H7 (cell line): ENCODE measurements around the gene DGKI. TPM values are rescaled to one million over a fixed set of nuclear protein-coding genes. Genes with fewer than 3 reads are reported as not detected.
A peak's percentile ranks its signal among the peaks of the same experiment; 100 is the strongest.

Source experiments
- DNase-seq: peaks from one replicate; pipeline ENCODE4 v3.0.0; 2012
- H3K27me3 ChIP-seq: 2 replicates; pipeline ENCODE4 v1.6.0; 2011; ENCODE audit warnings: mild to moderate bottlenecking, low read length; ENCODE audit not compliant: control insufficient read depth, insufficient read depth
- H3K36me3 ChIP-seq: replicated peaks from 2 replicates; pipeline ENCODE4 v1.5.1; 2011; ENCODE audit warnings: low read length; ENCODE audit not compliant: control insufficient read depth, insufficient read depth
- H3K4me3 ChIP-seq: 2 replicates; pipeline ENCODE4 v1.5.1; 2011; ENCODE audit warnings: low read depth, mild to moderate bottlenecking, control low read depth, low read length, moderate library complexity; ENCODE audit not compliant: insufficient read depth
- total RNA-seq: library from RNA; depleted of rRNA; stranded (reverse); fragments of >200 nt; shearing (Covaris generic); gene quantifications from 2 replicates; pipeline ENCODE4 v1.2.3, GENCODE V29; 2014

Gene DGKI
- total RNA-seq, 1 experiment from 2014 or later: 0.14 TPM

- Histone ChIP-seq H3K27me3 (no peaks in the 10 kb centered on the region), H3K36me3 (no peaks in the 10 kb centered on the region)
These were observed 172.7 kb downstream of the DGKI start for GRCh38 chr7:137674048-137674447.

DNA sequence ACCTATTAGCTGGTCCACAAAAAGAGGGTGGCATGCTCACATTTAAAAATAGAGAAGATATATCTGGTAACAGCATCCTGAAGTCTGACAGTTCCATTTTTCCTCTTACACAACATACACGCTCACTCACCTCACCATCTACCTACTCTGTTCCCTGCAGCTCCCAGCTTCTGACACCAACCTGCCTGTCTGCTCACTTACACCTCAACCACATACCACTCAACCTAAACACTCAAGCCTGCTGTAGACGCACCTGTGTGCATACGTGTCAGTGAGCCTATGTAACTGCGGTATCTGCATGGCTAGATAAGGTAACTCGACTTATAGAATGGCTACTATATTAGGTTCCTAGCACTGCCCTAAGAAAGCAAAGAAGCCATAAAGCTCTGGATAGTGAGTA, 174.9 kb downstream of the DGKI start:
- H3K4me3 ChIP-seq: no peak overlapping the region
- no peaks in the 10 kb centered on the region for H3K36me3 ChIP-seq
- H3K27me3 ChIP-seq: no peaks in the 10 kb centered on the region
- DNase-seq: no peak

More at GRCh38 chr7:137674048-137674447, 172.7 kb downstream of the DGKI start:
- DNase-seq: no peak
- H3K4me3 ChIP-seq: no peak overlapping the region

- DNase-seq: no peak
- H3K36me3 ChIP-seq: no peaks in the 10 kb centered on the region
- H3K4me3 ChIP-seq: no peak overlapping the region
- no peaks in the 10 kb centered on the region for H3K27me3 ChIP-seq
These were observed 176.3 kb downstream of the DGKI start for GRCh38 chr7:137670222-137671064.

GRCh38 chr7:137669706-137670105, 177.1 kb downstream of the DGKI start:
- Histone ChIP-seq H3K36me3 (no peaks in the 10 kb centered on the region), H3K4me3 (no peak overlapping the region), H3K27me3 (no peaks in the 10 kb centered on the region)
- no peak for DNase-seq

DNA sequence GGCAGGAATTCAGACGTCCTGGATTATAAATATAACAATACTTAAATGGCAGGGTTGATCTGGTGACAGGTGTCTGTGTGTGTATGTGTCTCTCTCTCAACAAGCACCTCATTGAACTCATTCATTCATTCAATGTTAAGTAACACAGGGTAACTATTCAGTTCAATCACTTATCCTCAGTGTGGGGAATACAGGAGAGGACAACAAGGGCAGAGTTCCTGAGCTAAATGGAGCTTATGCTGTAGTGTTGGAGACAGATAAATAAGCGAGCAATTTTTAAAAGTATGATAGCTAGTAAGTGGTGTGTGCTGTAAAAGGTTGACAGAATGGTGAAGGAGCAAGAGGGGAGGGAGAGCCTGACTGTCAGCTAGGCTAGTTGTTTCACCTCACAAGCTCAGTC, 178.4 kb downstream of the DGKI start:
- DNase-seq: no peak
- no peaks in the 10 kb centered on the region for H3K27me3 ChIP-seq
- H3K4me3 ChIP-seq: no peak overlapping the region
- no peaks in the 10 kb centered on the region for H3K36me3 ChIP-seq

- Histone ChIP-seq H3K36me3 (no peaks in the 10 kb centered on the region), H3K4me3 (no peak overlapping the region), H3K27me3 (no peaks in the 10 kb centered on the region)
- no peak for DNase-seq
These were observed 179.0 kb downstream of the DGKI start for GRCh38 chr7:137667633-137668387.

GRCh38 chr7:137664846-137665245, 181.9 kb downstream of the DGKI start:
- H3K4me3 ChIP-seq: no peak overlapping the region
- no peak for DNase-seq
- no peaks in the 10 kb centered on the region for H3K36me3 ChIP-seq
- no peaks in the 10 kb centered on the region for H3K27me3 ChIP-seq

GRCh38 chr7:137661634-137662033, 185.1 kb downstream of the DGKI start:
- Histone ChIP-seq H3K27me3 (no peaks in the 10 kb centered on the region), H3K36me3 (no peaks in the 10 kb centered on the region), H3K4me3 (no peak overlapping the region)
- peak; percentile 57 for DNase-seq

GRCh38 chr7:137658190-137658900, 188.4 kb downstream of the DGKI start:
- H3K36me3 ChIP-seq: no peaks in the 10 kb centered on the region
- no peaks in the 10 kb centered on the region for H3K27me3 ChIP-seq
- peak; percentile 54 for DNase-seq
- no peak overlapping the region for H3K4me3 ChIP-seq

DNA sequence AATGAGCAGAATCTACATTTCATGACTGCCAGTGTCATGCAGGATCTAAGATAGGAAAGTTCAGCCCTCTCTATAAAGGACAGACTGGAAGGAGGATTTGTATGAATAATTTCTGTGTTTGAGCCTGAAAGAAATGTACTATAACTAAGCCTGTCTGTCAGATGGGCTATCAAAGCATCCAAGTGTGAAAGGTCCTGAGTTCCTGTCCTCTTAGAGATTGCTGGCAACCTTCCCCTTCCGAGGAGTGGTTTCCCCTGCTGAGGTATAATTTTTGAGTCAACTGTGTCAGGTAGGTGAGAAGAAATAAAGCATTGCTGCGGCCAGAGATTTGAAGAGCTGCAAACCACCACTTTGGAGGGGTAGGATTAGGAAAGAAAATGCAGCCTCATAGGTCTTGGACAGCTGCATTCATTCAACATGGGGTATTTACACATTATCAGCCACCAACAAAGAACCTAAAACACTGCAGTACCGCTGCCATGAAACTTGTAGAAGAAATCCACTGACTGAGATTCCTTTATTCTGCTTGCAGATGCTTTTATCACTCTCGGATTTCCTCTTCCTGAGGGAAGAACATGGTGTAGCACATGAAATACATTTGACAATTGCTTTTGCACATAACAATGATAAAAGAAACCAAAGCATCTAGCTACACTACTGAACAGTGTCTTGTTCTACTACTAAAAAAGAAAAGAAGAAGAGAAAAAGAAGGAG, 189.1 kb downstream of the DGKI start:
- Histone ChIP-seq H3K27me3 (no peaks in the 10 kb centered on the region), H3K4me3 (no peak overlapping the region), H3K36me3 (no peaks in the 10 kb centered on the region)
- no peak for DNase-seq

GRCh38 chr7:137656850-137657232, 189.9 kb downstream of the DGKI start:
- Histone ChIP-seq H3K4me3 (no peak overlapping the region), H3K36me3 (no peaks in the 10 kb centered on the region), H3K27me3 (no peaks in the 10 kb centered on the region)
- no peak for DNase-seq

DNA sequence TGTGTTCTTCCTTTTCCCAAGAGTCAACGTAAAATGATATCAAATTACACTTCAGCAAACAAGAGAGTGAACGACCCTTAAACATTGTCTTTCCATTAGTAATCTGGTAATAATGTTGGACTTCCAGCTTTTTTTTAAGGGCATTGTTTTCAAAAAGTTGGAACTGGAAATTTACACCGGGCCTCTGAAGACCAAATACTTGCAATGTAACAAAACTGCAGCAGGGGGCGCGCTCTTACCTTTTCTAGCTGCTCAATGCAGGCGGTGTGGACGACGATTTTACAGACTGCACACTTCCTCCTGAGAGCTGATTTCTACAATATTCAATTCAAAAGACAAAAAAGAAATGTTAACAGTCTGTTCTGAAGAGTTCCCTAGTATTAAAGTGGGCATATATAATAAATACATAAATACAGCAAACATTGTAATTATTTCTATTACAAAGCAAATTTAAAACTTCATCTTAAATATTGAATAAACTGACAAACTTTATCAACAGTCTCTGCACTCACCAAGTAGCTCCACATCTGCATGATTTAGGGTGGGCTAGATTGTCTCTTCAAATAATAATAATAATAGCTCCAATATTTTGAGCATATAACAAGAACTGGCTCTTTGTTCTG, 190.4 kb downstream of the DGKI start:
- peak; percentile 51 for DNase-seq
- Histone ChIP-seq H3K27me3 (no peaks in the 10 kb centered on the region), H3K36me3 (no peaks in the 10 kb centered on the region), H3K4me3 (no peak overlapping the region)

DNA sequence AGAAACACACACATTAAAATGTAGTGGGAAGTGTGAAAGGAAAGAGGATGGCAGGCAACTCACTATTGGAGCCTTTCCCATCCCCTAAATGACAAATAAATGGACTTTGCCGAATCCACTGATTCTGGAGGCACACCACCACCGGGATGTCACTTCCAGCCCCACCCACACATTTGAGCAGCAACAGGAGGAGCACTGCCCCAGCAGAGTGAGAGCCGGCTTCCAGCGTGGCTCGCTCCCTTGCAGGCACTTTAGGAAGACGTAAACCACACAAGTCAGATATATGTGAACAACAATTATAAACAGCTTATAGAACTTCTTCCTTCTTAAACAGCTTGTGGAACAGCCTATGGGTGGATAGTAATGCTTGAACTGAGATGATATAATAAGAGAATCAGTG, 191.0 kb downstream of the DGKI start:
- H3K36me3 ChIP-seq: no peaks in the 10 kb centered on the region
- no peaks in the 10 kb centered on the region for H3K27me3 ChIP-seq
- no peak for DNase-seq
- no peak overlapping the region for H3K4me3 ChIP-seq

DNA sequence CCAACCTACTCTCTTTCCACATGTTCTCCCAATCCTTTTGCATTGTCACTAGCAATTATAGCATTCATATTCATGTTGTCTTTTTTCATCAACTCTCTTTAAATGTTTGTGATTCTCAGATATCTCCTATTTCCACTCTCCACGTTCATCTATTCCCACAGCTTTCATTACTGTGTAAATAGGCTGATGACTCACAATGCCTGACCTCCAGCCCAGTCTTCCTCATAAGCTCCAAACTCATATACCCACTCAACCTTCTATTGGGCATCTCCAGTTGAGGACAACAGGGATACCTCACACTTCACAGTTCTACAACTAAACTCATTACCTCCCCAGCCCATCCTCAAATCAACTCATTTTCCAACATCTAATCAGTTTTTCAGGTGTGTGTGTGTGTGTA, 194.1 kb downstream of the DGKI start:
- Histone ChIP-seq H3K27me3 (no peaks in the 10 kb centered on the region), H3K36me3 (no peaks in the 10 kb centered on the region), H3K4me3 (no peak overlapping the region)
- DNase-seq: no peak
